NCI-H460 (cell line): ENCODE data around the gene FAM83E. TPM values are rescaled to one million over a fixed set of nuclear protein-coding genes. Genes with fewer than 3 reads are reported as not detected.

Experiments used
- DNase-seq: peaks from one replicate; pipeline ENCODE4 v3.0.0-alpha.2; 2016; ENCODE audit warnings: low read depth; ENCODE audit errors: extremely low read depth
- total RNA-seq: library from RNA; depleted of rRNA; stranded (reverse); fragments of >200 nt; shearing (Covaris generic); gene quantifications from 2 replicates; pipeline ENCODE4 v1.2.3, GENCODE V29; 2014

Gene FAM83E
- total RNA-seq, 1 experiment from 2014 or later, result 0.57 TPM

- DNase-seq, result no peak
Measured at GRCh38 chr19:48615231-48616040, 560 bp upstream of the FAM83E start.

- no peak for DNase-seq
Measured at GRCh38 chr19:48613852-48614435, 932 bp downstream of the FAM83E start.

GRCh38 chr19:48613024-48613851 is 1.6 kb downstream of the FAM83E start:
- DNase-seq, result no peak

GRCh38 chr19:48611872-48612271 is 3.0 kb downstream of the FAM83E start:
- DNase-seq, result no peak

- DNase-seq, result no peak
Measured at GRCh38 chr19:48609571-48610108, 5.2 kb downstream of the FAM83E start.

- peak; percentile 60 for DNase-seq
Measured at GRCh38 chr19:48608798-48609263, 6.0 kb downstream of the FAM83E start.

GRCh38 chr19:48607359-48607755 is 7.5 kb downstream of the FAM83E start:
- DNase-seq, result no peak

GRCh38 chr19:48606463-48607358 is 8.2 kb downstream of the FAM83E start, which contains the start of gene SPACA4:
Gene SPACA4 (plus strand): TSS chr19:48606742. CDS start chr19:48606979, 237 bp downstream.
- no peak for DNase-seq

GRCh38 chr19:48603850-48604249 is 11.0 kb downstream of the FAM83E start:
- no peak for DNase-seq

- DNase-seq, result no peak
Measured at GRCh38 chr19:48603449-48603848, 11.4 kb downstream of the FAM83E start.

- DNase-seq, result no peak
Measured at GRCh38 chr19:48603001-48603400, 11.9 kb downstream of the FAM83E start.

- no peak for DNase-seq
Measured at GRCh38 chr19:48600679-48601417, 14.0 kb downstream of the FAM83E start.

GRCh38 chr19:48598996-48599700 is 15.7 kb downstream of the FAM83E start:
- no peak for DNase-seq

GRCh38 chr19:48596679-48597465 is 18.0 kb downstream of the FAM83E start:
- DNase-seq, result no peak

GRCh38 chr19:48596237-48596636 is 18.6 kb downstream of the FAM83E start:
- DNase-seq, result no peak

- DNase-seq, result no peak
Measured at GRCh38 chr19:48595833-48596232, 19.0 kb downstream of the FAM83E start.

- no peak for DNase-seq
Measured at GRCh38 chr19:48595171-48595570, 19.7 kb downstream of the FAM83E start.

GRCh38 chr19:48591021-48591420 is 23.9 kb downstream of the FAM83E start:
- DNase-seq, result no peak
